Left lung (tissue), 10 donors: ENCODE measurements around the gene FLT1. TPM values are rescaled to one million over a fixed set of nuclear protein-coding genes. Genes with fewer than 3 reads are reported as not detected.

ENCODE experiments used
- ATAC-seq: fragments of 200-7000 bp; cut with Tn5 transposase; one replicate; pipeline ENCODE4 v1.9.1; 2020; ENCODE audit warnings: moderate library complexity
- DNase-seq, 4 donors: peaks; one replicate each; pipeline ENCODE4 v3.0.0-alpha.2; 2013 to 2020
- H3K27ac ChIP-seq, 2 donors: fragments of 200-600 bp; sonication (generic) in 1 of 2; one replicate each; pipeline versions ENCODE4 v1.5.0 to v1.8.0; 2020 to 2021
- H3K27me3 ChIP-seq, 2 donors: fragments of 200-600 bp; sonication (generic) in 1 of 2; one replicate each; pipeline versions ENCODE4 v1.5.0 to v1.8.0; 2020 to 2021
- H3K36me3 ChIP-seq, 2 donors: fragments of 200-600 bp; sonication (generic) in 1 of 2; one replicate each; pipeline versions ENCODE4 v1.5.0 to v1.8.0; 2020 to 2021
- H3K4me1 ChIP-seq, 2 donors: fragments of 200-600 bp; one replicate each; pipeline ENCODE4 v1.8.0; 2021
- H3K4me3 ChIP-seq, 2 donors: fragments of 200-600 bp; sonication (generic) in 1 of 2; one replicate each; pipeline versions ENCODE4 v1.5.0 to v1.8.0; 2020 to 2021; ENCODE audit warnings: mild to moderate bottlenecking in 1 of 2
- H3K9me3 ChIP-seq, 2 donors: fragments of 200-600 bp; sonication (generic) in 1 of 2; one replicate each; pipeline versions ENCODE4 v1.5.0 to v1.8.0; 2020 to 2021
- CTCF ChIP-seq, 2 donors: fragments of 200-600 bp; sonication (generic) in 1 of 2; IDR thresholded peaks; one replicate each; pipeline versions ENCODE4 v1.5.0 to v1.8.0; 2021; ENCODE audit warnings: antibody characterized with exemption in 2 of 2
- intact Hi-C, 2 donors: fragments of 100-400 bp; cut with DNase I; formaldehyde crosslinking; loops; one replicate each; pipeline versions ENCODE4 v1.11.2 to v1.14.2; 2022
- polyA plus RNA-seq, 6 donors: library from polyadenylated mRNA; unstranded; fragments of 120-200 nt; gene quantifications; one replicate each; pipeline ENCODE4 v1.2.1, GENCODE V29; 2013; ENCODE audit not compliant: insufficient read length in 6 of 6
- total RNA-seq, 2 donors: library from RNA; stranded (reverse); fragmentation: NEBNext Ultra II Directional; extraction: Animal tissue kit (Norgen Biotek cat#: 25700); gene quantifications; one replicate each; pipeline ENCODE4 v1.2.1, GENCODE V29; 2021
- donor health status: DM: no; HTN: yes; CAD: no.
- donor health status: DM: no; HTN: no; CAD: no.

The FLT1 gene
- total and polyA plus RNA-seq, 8 donors, result 21.3 to 30.3 (median 25.3) TPM

- Histone ChIP-seq H3K27ac (no peak overlapping the region), H3K4me1 (peaks cover under 1 to 18% of the 10 kb centered on the region in 2 donors), H3K4me3 (no peak overlapping the region), H3K27me3 (peaks cover 22 to 43% of the 10 kb centered on the region in 2 donors), H3K9me3 (peaks cover 0 to 3% of the 10 kb centered on the region in 2 donors), H3K36me3 (no peaks in the 10 kb centered on the region)
- intact Hi-C loops, result no loop called here
- TF ChIP-seq CTCF (IDR thresholded peaks at IDR 0.05), result no peak
- ATAC-seq, result no peak
- no peak for DNase-seq
These were observed 41.4 kb upstream of the FLT1 start for GRCh38 chr13:28536371-28536770.

- Histone ChIP-seq H3K4me3 (no peak overlapping the region), H3K27me3 (peaks cover 28 to 50% of the 10 kb centered on the region in 2 donors), H3K27ac (no peak overlapping the region), H3K36me3 (no peaks in the 10 kb centered on the region), H3K4me1 (peaks cover 7 to 25% of the 10 kb centered on the region in 2 donors), H3K9me3 (peaks cover 0 to 3% of the 10 kb centered on the region in 2 donors)
- DNase-seq, result no peak
- intact Hi-C loops, result no loop called here
- no peak for ATAC-seq
- no peak for TF ChIP-seq CTCF (IDR thresholded peaks at IDR 0.05)
These were observed 40.8 kb upstream of the FLT1 start for GRCh38 chr13:28535734-28536133.

GRCh38 chr13:28534801-28535200, 39.9 kb upstream of the FLT1 start:
- intact Hi-C loops, result no loop called here
- Histone ChIP-seq H3K9me3 (peaks cover 0 to 3% of the 10 kb centered on the region in 2 donors), H3K4me1 (peaks cover 8 to 28% of the 10 kb centered on the region in 2 donors), H3K4me3 (no peak overlapping the region), H3K36me3 (no peaks in the 10 kb centered on the region), H3K27ac (no peak overlapping the region), H3K27me3 (peaks cover 35 to 59% of the 10 kb centered on the region in 2 donors)
- TF ChIP-seq CTCF (IDR thresholded peaks at IDR 0.05), result no peak
- ATAC-seq, result no peak
- no peak for DNase-seq

- no peak for ATAC-seq
- H3K27me3 ChIP-seq, result peaks cover 35 to 65% of the 10 kb centered on the region in 2 donors
- no peak overlapping the region for H3K4me3 ChIP-seq
- H3K36me3 ChIP-seq, result no peaks in the 10 kb centered on the region
- H3K4me1 ChIP-seq, result peaks cover 8 to 28% of the 10 kb centered on the region in 2 donors
- TF ChIP-seq CTCF (IDR thresholded peaks at IDR 0.05), result no peak
- intact Hi-C loops, result no loop called here
- H3K9me3 ChIP-seq, result peaks cover 0 to 3% of the 10 kb centered on the region in 2 donors
- no peak for DNase-seq
- H3K27ac ChIP-seq, result no peak overlapping the region
These were observed 39.3 kb upstream of the FLT1 start for GRCh38 chr13:28534210-28534609.

GRCh38 chr13:28533441-28534166, 38.7 kb upstream of the FLT1 start:
- H3K36me3 ChIP-seq, result no peaks in the 10 kb centered on the region
- intact Hi-C loops, result no loop called here
- H3K9me3 ChIP-seq, result peaks cover 0 to 3% of the 10 kb centered on the region in 2 donors
- H3K27ac ChIP-seq, result no peak overlapping the region
- peaks cover 8 to 28% of the 10 kb centered on the region in 2 donors for H3K4me1 ChIP-seq
- DNase-seq (no peak), ATAC-seq (no peak)
- H3K27me3 ChIP-seq, result peaks cover 35 to 71% of the 10 kb centered on the region in 2 donors
- H3K4me3 ChIP-seq, result no peak overlapping the region
- TF ChIP-seq CTCF (IDR thresholded peaks at IDR 0.05), result no peak
